NCI-H510A treated with DMSO at 0.1 percent for 48 hours (cell line): ENCODE measurements around the gene IQCM.

Experiments
- DNase-seq: peaks from one replicate; lab custom pipeline; 2025; lab: John Stamatoyannopoulos, UW

IQCM gene

DNA sequence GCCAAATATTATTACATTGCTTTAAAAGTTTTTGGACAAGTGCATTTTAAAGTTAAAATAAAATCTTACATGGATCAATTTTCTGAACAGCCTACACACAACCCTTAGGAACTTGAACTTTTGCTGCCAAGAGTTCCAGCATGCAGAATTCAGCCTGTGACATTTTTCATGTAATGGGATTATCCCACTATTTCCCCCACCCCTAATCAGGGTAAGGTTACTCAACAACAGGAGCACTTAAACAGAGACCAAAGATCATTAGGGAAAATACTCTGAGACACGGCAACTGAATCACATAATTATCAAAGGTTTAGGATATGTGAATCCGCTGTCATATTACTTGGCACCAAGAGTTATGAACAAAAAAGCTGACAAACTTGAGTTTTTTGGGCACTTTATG lies 47.2 kb downstream of the IQCM start:
- no peak for DNase-seq

DNA sequence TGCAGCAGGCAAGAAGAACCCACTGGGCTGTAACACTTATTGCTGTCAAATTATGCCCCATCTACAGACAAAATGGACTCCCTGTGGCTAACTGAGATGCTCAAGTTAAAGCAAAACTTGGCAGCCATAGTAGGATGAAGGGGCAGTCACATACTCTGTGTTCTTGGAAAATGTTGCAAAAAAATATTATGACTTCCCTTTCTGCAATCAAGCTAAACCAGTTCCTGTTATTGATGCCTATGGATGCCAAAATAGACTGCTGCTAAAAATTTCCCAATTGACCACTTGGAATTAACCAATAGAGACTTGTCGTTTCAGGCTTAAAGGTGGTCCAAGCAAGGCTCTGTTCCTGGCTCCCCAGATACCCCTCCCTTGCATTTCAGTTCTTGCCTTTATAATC lies 49.5 kb downstream of the IQCM start:
- DNase-seq, result no peak

DNA sequence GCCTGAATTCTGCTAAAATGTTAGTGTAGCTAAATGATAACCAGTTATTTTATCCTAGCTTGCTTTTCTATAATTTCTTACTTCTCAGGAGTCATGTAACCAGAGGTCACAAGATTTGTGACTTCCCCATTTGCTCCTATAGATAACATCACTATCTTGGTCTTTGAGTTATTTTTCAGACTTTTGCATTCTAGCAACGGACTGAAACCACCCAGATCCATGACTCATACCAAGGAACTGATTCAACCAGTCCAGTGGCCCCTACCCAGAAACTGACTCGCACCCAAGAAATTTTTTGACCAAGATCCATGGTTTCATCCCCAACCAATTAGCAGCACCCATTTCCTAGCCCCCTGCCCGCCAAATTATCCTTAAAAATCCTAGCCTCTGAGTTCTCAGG lies 50.0 kb downstream of the IQCM start:
- no peak for DNase-seq

DNA sequence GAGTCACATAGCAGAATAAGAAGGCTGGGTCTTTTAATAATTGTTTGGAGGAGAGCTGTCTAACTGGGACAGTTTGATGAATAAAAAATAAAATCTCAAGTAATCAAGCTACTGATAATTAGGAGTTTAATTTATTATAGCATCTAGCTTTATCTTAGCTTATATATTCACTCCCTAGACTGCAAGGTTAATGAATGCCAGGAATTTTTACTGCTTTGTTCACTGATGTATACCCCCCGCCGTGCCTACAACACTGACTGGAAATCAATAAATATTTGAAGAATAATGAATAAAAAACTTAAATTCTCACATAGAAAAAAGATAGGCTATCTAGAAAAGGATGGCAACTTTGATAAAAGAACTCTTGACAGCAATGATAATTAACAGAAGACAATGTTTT lies 59.7 kb downstream of the IQCM start:
- no peak for DNase-seq

DNA sequence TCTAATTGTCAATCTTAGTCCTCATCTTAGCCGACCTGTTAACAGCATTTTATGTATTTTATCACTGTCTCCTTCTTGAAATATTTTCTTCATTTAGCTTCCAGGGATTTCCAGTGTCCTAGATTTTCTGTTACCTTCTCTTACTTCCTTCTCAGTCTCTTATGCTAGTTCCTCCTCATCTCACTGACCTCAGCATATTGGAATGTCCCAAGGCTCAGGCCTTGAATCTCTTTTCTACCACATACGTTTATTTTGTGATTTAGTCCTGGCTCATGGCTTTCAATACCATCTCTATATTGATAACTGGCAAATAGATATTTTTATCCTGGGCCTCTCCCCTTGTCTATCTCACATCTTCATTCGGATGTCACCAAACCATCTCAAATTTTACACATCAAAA lies 61.1 kb downstream of the IQCM start:
- DNase-seq, result no peak

DNA sequence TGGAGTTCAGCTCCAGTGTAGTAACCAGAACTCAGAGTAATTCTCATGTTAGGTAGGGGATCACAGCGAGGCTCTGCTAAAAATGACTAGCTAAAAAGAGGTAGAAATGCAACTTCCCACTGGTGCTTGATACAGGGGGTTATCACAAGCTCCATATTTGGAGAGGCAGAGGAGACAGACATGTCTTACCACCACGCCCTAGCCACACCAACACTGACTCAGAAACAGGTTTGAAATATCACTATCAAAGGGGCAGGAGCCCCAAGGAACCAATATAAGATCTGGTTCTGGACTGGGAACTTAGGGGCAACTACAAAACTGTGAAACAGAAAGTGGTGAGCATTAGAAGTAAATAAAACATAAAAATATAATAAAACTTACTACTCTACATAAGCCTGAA lies 62.9 kb downstream of the IQCM start:
- DNase-seq, result no peak

DNA sequence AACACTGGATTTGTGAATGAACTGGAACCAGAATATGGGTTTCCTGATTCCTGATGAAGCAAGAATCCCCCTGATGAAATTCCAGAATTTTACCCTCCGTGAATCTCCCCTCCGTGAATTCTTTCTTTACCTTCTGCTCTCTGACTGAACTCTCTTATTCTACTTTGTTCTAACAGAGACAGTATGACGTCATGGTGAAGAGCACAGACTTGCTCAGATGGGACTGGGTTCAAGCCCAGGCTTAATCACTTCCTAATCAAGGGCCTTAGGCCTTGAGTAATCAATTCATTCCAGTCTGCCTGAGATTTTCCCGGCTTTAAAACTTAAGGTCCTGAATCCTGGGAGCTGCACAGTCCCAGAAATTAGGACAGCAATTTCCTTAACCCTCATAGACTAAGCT lies 64.5 kb downstream of the IQCM start:
- DNase-seq, result no peak

DNA sequence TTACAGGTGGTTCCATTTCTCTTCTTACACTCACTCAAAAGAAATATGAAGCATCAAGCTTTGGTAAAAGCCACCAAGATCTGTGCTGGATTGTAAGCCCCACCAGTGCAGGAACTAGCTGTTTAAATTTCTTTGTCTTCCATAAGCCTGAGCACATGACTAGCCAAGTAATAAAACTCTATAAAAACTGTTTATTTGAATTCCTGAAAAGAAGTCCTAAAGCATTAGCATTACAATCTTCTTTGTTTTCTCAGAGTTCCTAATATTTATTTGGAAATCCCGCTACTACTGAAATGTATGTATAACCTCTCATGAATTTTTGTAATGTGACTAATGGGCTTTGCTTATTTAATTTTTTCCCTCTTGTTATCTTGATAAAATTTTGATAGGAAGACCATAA lies 65.9 kb downstream of the IQCM start:
- DNase-seq, result no peak

DNA sequence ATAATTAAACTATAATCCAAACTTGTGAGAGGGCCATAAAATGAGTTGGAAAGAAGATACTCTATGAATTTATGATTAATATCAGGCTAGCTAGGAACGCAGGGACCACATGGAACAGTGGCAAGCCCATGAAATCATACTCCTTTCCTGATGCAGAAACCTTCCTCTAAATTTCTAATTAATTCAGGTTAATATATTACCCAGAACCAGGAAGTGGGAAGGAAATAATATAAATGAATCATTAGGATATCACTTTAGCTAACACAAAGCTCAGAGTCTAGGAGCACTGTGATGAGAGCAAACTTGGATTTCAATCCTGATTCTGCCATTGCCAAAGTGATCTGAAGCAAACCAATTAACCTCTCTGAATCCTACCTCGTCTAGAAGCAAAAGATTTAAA lies 68.0 kb downstream of the IQCM start:
- no peak for DNase-seq

DNA sequence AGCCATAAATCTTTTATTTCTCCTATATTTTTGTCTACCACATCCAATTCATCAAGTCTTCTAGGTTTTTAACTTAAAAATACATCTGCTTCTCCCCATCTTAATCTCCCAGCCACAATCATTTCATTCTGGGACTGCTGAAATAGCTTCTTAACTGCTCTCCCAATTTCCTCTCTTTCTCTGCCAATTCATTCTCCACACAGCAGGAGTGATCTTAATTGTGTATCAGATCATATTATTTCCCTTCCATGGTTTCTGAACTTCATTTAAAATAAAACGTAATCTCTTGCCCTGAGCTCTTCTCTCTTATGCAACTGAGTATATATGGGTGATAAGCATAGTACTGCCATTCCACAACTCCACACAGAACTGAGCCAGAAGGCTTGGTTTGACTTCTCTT lies 69.4 kb downstream of the IQCM start:
- no peak for DNase-seq

DNA sequence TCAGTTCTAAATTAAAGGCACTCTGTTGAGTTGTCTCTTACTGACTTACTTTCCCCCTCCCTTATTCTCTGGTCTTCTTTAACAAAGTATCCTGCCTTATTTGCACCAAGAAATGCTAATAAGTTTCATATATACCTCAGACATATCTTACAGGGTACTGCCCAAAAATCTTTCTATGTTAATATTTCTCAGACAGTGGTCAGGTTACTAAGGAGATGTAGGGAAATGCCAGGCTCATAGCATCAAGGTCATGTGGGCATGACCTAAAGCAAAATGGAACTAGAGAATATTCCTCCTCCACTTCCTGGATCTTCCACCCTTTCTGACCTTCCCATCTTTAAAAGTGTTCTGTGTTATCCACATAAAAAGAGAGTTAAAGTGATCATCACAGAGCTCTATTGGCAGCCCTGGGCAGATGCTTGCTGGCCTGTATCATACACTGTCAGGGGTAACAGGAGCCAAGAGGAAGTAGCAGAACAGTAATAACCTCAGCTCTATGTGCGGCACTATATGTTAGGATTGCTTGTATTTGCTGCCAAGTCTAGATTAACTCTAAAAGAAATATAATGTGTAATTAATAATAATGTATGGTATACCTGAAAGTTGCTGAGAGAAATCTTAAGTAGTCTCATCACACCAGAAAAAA lies 74.3 kb downstream of the IQCM start:
- DNase-seq, result no peak

DNA sequence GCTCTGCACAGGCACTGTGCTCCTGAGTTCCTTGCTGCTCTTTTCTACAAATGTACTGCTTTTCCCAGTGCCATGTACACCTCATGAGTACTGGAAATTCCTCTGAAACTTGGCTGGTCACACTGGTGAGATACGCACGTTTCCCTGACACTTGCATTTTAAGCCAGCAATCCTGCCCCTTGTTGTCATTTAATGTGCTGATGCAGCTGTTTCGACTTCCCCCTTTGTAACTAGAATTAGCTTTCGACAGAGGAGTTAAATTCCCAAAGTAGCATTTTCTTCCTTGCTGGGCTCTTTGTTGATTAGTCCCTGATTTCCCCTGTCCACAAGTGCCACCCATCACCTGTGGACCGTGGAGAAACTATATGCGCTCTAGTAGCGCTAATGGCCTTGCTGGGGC lies 77.5 kb downstream of the IQCM start:
- no peak for DNase-seq

DNA sequence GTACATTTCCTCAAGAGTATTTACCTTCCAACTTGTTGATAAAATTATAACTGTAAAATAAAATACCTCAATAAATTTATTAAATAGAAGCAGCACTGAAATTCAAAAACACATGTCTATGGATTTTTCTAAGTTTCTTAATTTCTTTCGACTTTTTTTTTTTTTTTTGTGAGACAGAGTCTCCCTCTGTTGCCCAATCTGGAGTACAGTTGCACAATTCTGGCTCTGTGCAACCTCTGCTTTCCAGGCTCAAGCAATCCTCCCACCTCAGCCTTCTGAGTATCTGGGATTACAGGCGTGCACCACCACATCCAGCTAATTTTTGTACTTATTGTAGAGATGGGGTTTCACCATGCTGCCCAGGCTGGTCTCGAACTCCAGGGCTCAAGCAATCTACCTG lies 79.8 kb downstream of the IQCM start:
- no peak for DNase-seq

DNA sequence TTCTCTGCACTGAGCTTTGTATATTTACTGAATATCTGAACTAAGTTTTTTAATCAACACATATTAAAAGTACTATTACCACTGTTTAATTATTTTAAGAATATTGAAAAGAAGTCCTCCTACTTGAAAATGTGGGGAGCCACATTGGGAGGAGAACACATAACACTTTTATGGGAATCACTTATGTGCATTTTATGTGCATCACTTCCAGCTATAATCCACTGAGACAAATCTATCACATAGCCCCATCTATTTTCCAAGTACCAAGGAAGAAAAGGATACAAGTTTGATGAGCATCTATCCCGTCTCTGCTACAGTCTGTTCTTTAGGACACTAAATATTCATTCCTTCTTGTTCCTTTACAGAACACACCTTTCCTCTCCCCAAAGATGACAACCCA lies 87.2 kb downstream of the IQCM start:
- DNase-seq, result no peak

DNA sequence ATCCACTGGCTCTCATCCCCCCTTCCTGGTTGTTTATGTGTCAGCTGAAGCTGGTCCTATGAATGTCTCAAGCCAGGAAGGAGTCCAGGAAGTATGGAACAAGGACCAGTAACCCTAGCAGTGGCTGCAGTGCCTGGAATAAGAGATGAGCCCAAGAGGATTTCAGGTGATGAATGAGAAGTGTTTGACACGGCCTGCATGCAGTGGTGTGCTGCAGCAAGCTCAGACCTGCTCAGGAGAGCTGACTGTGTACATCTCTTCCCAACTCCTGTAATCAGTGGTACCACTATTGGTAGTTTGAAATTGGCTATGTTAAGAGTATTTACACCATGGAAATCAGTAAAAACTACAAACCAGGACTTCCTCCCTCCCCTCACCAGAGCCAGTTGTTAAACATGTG lies 88.0 kb downstream of the IQCM start:
- no peak for DNase-seq

DNA sequence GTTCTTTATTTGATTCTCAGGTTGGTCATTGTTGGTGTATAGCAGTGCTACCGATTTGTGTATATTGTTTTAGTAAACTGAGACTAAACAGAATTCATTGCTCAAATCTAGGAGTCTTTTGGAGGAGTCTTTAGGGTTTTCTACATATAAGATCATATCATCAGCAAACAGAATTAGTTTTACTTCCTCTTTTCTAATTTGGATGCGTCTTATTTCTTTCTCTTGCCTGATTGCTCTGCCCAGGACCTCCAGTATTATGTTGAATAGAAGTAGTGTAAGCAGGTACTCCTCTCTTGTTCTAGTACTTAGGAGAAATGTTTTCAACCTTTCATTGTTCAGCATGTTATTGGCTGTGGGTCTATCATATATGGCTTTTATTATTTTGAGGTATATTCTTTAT lies 92.6 kb downstream of the IQCM start:
- DNase-seq, result no peak

DNA sequence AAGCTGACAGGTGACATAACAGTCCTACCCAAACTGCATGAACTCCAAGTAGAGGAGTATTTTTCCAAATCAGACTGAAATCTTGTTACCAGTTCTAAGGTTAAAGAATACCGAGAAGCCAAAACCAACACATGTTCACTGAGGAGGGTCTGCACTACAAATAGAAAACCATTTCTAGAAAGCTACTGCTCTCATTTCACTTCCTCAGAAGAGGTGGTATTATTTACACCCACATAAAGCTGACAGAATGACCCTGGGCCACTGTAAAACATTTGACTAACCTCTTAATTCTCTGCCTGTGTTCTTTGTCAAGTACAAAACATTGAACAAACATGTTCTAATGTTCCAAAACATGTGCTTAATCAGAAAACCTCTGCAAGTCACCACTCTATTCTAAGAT lies 95.8 kb downstream of the IQCM start:
- DNase-seq, result no peak

DNA sequence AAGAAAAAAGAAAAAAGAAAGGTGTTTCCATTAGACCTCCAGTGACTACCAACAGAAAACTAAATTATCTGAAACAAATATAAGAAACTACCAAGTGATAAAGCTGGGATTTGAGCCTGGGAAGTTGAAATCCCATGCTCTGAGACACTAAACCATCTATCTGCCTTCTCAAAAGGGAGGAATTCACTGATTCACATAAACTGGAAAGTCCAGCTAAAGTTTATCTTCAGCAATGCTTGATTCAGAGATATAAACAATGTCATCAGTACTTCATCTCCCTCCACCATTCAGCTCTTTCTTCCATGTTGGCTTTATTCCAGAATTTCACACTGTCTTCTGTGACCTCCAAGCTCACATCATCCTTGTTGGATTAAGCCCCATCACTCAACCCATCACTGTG lies 96.3 kb downstream of the IQCM start:
- DNase-seq, result no peak

DNA sequence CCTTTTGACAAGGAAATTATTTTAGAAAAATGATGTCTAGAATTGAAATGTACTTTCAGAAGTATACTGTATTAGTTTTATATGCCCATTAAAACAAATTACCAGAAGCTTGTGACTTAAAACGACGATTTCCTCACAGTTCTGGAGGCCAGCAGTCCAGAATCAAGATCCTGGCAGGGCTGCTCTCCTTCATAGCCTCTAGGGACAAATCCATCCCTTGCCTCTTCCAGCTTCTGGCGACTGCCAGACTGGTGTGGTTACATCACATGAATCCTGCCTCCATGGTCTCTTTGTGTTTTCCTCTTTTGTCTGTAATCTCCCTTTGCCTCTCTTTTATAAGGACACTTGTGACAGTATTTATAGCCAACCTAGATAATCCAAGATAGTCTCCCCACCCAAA lies 97.1 kb downstream of the IQCM start:
- DNase-seq, result no peak

DNA sequence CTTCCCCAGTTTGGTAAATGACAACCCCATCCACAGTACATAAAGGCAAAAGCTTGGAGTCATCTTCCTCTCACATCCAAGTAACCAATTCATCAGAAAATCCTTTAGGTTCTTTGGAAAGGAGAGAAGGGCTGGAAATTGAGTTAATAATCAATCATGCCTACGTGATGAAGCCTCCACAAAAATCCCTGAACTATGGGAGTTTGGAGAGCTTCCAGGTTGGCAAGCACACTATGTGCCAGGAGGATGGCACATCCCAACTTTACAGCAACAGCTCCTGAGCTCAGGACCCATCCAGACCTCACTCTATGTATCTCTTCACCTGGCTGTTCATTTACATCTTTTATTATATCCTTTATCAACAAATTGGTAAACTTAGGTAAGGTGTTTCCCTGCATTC lies 98.9 kb downstream of the IQCM start:
- DNase-seq, result no peak

DNA sequence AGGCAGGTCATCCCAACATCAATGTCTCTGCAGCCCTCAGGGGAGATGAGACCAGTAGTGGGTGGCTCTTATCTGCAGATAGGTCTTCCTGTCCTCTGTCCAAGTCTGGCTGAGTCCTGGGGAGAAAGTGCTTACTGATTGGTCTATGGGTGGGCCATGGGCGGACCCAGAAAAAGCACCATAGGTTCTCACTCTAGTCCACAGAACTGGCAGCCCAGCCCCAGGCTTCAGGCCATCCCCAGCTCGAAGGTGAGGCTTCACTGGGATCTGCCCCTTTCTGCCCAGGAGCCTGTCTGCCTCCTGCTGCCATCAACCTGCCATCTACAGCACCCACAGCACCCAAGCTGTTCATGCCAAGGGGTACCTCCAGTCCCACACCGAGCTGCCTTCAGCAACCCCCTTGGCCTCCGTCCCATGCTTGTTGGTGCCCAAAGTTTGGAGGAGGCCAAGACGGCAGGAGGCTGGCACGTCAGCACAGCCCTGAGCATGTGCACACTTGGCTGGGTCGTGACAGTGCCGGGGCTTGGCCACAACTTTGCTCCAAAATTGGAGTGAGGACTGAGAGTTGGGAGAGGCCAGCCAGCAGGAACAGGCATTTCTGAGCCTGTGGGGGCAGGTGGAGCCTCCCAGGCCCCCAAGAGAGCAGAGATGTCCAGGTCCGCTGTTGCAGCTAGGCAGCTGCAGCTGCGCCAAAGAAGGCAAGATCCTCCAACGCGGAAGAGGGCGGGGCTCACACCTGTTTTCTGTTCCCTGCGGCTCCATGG lies 99.6 kb downstream of the IQCM start:
- no peak for DNase-seq

DNA sequence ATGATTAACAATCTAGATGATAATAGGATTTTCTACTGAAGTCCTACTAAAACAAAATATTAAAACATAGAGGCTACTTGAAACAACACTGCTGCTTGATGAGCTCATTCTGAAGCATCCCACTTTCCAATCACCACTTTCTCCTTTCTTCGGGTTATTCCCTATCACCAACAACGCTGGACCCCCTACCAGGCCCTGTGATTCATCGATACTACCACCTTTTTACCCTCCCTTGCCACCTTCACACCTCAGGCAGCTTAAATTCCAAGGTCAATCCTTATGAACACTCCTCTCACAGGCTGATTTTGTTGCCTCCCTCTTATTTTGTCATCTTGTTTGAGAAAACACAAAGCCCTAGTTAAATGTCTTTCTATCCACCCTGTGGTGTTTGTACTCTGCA lies 102.6 kb downstream of the IQCM start:
- no peak for DNase-seq

DNA sequence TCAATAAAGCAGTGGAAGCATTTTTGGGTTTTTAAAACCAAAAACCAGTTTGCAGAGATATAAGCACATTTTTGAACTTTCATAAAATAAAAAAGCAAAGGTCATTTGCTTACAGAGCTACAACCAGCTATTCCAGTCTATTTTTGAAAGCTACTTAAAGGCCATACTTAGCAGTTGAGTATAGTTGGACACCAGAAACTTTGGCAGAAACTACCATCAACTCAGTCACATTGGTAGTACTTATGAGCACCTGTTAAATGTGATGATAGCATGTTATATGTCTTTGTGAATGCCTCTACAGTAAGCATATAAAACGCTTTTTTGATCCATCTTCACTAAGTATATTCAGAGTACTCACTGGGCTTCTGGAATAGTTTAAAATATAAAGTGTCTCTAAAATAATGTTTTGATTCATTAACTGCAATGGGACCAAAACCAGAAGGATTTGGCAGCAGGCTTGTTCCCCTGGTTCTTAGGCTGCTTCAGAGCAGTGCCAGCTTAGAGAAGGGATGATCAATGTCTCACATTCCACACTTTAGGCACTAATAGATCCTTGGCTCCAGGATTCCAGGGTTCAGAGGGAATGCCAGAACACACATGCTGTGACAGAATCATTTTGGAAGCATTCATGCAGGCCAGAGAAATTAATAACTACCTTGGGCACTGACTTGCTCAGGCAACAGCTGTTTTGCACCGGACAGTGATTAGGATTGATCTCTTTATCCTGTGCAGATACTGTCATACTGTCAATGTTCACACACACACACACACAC lies 103.9 kb downstream of the IQCM start:
- no peak for DNase-seq
